Activated naive CD4-positive, alpha-beta T cell treated with anti-CD3 and anti-CD28 coated beads, Interleukin-2, amount 10 ng/mL, durations not matched to agents 7 days and 5 days (primary cell): ENCODE measurements around the gene UGT1A4.
"Not testable (repeated sequence)": the region's sequence is repeated elsewhere in the genome, so short reads cannot be mapped to it uniquely, and the experiment has no call there.

Source experiments
- CTCF ChIA-PET: fragments of 350-600 bp; sonication (Branson Sonifier 250); formaldehyde crosslinking; loops from one replicate; lab custom pipeline; 2021; ENCODE audit warnings: antibody characterized with exemption; lab: Charles Lee
- DNase-seq: peaks from one replicate; pipeline ENCODE4 v3.0.0-alpha.2; 2020
- H3K27ac Mint-ChIP-seq: one replicate; pipeline ENCODE4 v1.8.0; 2021; ENCODE audit warnings: mild to moderate bottlenecking, moderate library complexity, mixed read lengths
- H3K27me3 Mint-ChIP-seq: one replicate; pipeline ENCODE4 v1.8.0; 2021; ENCODE audit warnings: mild to moderate bottlenecking, mixed read lengths
- H3K36me3 Mint-ChIP-seq: one replicate; pipeline ENCODE4 v1.8.0; 2021; ENCODE audit warnings: mixed read lengths
- H3K4me1 Mint-ChIP-seq: one replicate; pipeline ENCODE4 v1.8.0; 2021; ENCODE audit warnings: mixed read lengths
- H3K4me3 Mint-ChIP-seq: one replicate; pipeline ENCODE4 v1.8.0; 2021; ENCODE audit warnings: mild to moderate bottlenecking, moderate library complexity, mixed read lengths
- H3K9me3 Mint-ChIP-seq: one replicate; pipeline ENCODE4 v1.8.0; 2021; ENCODE audit warnings: mixed read lengths

Gene UGT1A4

DNA sequence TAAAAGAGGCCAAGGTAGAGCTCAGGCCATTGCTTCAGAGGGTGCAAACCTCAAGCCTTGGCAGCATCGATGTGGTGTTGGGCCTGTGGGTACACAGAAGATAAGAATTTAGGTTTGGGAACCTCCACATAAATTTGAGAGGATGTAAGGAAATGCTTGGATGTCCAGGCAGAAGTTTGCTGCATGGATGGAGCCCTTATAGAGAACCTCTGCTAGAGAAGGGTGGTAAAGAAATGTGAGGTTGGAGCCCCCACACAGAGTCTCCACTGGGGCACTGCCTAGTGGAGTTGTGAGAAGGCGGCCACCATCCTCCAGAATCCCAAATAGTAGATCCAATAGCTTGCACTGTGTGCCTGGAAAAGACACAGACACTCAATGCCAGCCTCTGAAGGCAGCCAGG, 32.2 kb downstream of the UGT1A4 start:
- H3K27ac Mint-ChIP-seq, H3K4me1 Mint-ChIP-seq, CTCF ChIA-PET: not testable (repeated sequence)

DNA sequence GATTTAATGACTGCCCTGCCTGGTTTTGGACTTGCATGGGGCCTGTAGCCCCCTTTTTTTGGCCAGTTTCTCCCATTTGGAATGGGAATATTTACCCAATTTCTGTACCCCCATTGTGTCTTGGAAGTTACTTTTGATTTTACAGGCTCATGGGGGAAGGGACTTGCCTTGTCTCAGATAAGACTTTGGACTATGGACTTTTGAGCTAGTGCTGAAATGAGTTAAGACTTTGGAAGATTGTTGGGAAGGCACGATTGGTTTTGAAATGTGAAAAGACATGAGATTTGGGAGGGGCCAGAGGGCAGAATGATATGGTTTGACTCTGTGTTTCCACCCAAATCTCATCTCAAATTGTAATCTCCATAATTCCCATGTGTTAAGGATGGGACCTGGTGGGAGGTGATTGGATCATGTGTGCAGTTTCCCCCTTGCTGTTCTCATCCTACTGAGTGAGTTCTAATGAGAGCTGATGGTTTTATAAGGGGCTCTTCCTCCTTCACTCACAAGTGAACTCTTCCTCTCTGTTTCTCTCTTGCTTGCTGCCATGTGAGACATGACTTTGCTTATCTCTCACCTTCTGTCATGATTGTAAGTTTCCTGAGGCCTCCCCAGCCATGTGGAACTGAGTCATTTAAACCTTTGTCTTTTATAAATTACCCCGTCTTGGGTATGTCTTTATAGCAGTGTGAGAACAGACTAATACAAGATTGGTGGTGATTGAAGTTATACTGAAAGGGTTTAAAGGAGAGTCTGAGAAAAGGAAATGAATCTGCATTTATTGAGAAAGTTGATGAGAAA, 32.9 kb downstream of the UGT1A4 start:
- CTCF ChIA-PET, H3K36me3 Mint-ChIP-seq, H3K27ac Mint-ChIP-seq, H3K27me3 Mint-ChIP-seq, DNase-seq, H3K4me3 Mint-ChIP-seq, H3K4me1 Mint-ChIP-seq: not testable (repeated sequence)
- peaks cover 15% of the 10 kb centered on the region for H3K9me3 Mint-ChIP-seq

More for the DNA sequence above, 32.2 kb downstream of the UGT1A4 start:
- H3K9me3 Mint-ChIP-seq = peaks cover 15% of the 10 kb centered on the region
- not testable (repeated sequence) for H3K4me3 Mint-ChIP-seq, DNase-seq, H3K36me3 Mint-ChIP-seq
- H3K27me3 Mint-ChIP-seq = peaks cover 10% of the 10 kb centered on the region

GRCh38 chr2:233754872-233755611, 36.5 kb downstream of the UGT1A4 start:
- Mint-ChIP-seq H3K9me3 (peaks cover 9% of the 10 kb centered on the region), H3K4me3 (no peak overlapping the region), H3K27me3 (peaks cover 5% of the 10 kb centered on the region), H3K27ac (no peak overlapping the region), H3K36me3 (no peaks in the 10 kb centered on the region), H3K4me1 (no peaks in the 10 kb centered on the region)
- DNase-seq = no peak
- CTCF ChIA-PET = no interaction called here

DNA sequence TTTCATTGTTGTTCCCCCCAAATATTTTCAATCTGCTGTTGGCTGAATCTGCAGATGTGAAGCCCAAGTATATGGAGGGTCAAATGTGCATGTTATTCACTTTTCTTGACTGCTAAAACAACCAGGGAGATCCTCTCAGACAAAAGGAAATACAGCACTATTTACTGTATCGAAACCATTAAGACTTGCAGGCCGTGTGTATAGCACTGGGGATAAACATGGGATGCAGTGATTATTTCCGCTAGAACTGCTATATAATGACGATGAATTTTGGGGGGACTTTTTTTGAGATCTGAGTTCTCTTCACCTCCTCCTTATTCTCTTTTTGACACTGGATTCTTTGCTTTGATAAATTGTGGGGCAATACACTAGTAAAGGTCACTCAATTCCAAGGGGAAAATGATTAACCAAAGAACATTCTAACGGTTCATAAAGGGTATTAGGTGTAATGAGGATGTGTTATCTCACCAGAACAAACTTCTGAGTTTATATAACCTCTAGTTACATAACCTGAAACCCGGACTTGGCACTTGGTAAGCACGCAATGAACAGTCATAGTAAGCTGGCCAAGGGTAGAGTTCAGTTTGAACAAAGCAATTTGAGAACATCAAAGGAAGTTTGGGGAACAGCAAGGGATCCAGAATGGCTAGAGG, 38.0 kb downstream of the UGT1A4 start:
- no peaks in the 10 kb centered on the region for H3K4me1 Mint-ChIP-seq
- CTCF ChIA-PET = no interaction called here
- no peak overlapping the region for H3K27ac Mint-ChIP-seq
- H3K4me3 Mint-ChIP-seq = no peak overlapping the region
- H3K36me3 Mint-ChIP-seq = no peaks in the 10 kb centered on the region
- peaks cover 3% of the 10 kb centered on the region for H3K27me3 Mint-ChIP-seq
- H3K9me3 Mint-ChIP-seq = peaks cover 1% of the 10 kb centered on the region
- no peak for DNase-seq

DNA sequence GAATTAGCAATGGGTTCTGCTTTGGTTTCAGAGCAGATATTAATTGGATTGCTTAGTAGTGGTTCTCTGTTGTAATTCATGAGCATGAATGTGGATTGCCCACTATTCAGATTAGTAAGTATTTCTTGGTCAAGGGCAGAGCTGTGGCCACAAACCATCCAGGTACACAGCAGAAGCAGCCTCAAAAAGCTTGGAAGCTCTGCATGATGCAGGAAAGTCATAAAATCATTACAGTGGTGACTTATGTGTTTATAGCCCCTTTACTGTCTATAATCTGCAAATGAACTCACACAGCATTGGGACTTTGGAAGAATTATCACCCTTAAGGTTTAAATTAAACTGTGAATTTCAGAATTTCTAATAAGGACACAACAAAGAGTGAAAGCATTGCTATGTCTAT, 39.6 kb downstream of the UGT1A4 start:
- no peak for DNase-seq
- no peaks in the 10 kb centered on the region for H3K9me3 Mint-ChIP-seq
- H3K27ac Mint-ChIP-seq = no peak overlapping the region
- no peaks in the 10 kb centered on the region for H3K27me3 Mint-ChIP-seq
- CTCF ChIA-PET = no interaction called here
- no peak overlapping the region for H3K4me3 Mint-ChIP-seq
- no peaks in the 10 kb centered on the region for H3K36me3 Mint-ChIP-seq
- H3K4me1 Mint-ChIP-seq = no peaks in the 10 kb centered on the region

- Mint-ChIP-seq H3K4me3 (no peak overlapping the region), H3K27me3 (peaks cover 4% of the 10 kb centered on the region), H3K36me3 (no peaks in the 10 kb centered on the region), H3K4me1 (no peaks in the 10 kb centered on the region), H3K27ac (no peak overlapping the region), H3K9me3 (no peaks in the 10 kb centered on the region)
- DNase-seq = no peak
- CTCF ChIA-PET = no interaction called here
Measured at GRCh38 chr2:233758849-233759248, 40.3 kb downstream of the UGT1A4 start.

GRCh38 chr2:233760043-233760442, 41.5 kb downstream of the UGT1A4 start, which contains the start of gene UGT1A1:
TSS of gene UGT1A1 (plus strand) at chr2:233760270. CDS start at chr2:233760288, 18 bp downstream.
- no peak for DNase-seq
- H3K27me3 Mint-ChIP-seq = peaks cover 15% of the 10 kb centered on the region
- CTCF ChIA-PET = no interaction called here
- H3K27ac Mint-ChIP-seq = no peak within 1 kb of the TSS
- H3K36me3 Mint-ChIP-seq = no peaks in the 10 kb centered on the region
- H3K4me1 Mint-ChIP-seq = no peaks in the 10 kb centered on the region
- no peaks in the 10 kb centered on the region for H3K9me3 Mint-ChIP-seq
- no peak within 1 kb of the TSS for H3K4me3 Mint-ChIP-seq

- CTCF ChIA-PET = no interaction called here
- no peaks in the 10 kb centered on the region for H3K9me3 Mint-ChIP-seq
- DNase-seq = no peak
- H3K27me3 Mint-ChIP-seq = peaks cover 15% of the 10 kb centered on the region
- no peaks in the 10 kb centered on the region for H3K4me1 Mint-ChIP-seq
- H3K4me3 Mint-ChIP-seq = no peak overlapping the region
- no peaks in the 10 kb centered on the region for H3K36me3 Mint-ChIP-seq
- H3K27ac Mint-ChIP-seq = no peak overlapping the region
Measured at GRCh38 chr2:233761040-233761769, 42.7 kb downstream of the UGT1A4 start.

DNA sequence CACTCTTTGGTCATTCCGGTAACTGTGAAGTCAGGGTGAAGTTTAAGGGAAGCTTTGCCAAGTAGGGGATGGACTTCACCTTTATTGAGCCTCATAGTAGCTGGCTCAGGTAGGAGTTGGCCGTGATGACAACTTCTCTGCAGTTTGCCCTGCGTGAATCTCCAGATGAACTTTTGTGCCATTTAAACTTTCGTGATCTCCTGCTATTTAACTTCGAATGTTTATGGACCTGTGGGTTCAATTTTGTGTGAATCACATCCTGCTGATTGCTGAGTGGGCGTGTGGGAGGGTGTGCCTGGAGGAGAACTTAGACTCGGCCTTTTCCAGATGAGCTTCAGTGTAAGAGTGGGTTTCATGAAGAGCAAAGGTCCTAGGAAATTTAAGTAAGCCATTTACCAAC, 45.7 kb downstream of the UGT1A4 start:
- H3K9me3 Mint-ChIP-seq = no peaks in the 10 kb centered on the region
- H3K36me3 Mint-ChIP-seq = no peaks in the 10 kb centered on the region
- peaks cover 15% of the 10 kb centered on the region for H3K27me3 Mint-ChIP-seq
- no peaks in the 10 kb centered on the region for H3K4me1 Mint-ChIP-seq
- CTCF ChIA-PET = no interaction called here
- DNase-seq = no peak
- H3K4me3 Mint-ChIP-seq = no peak overlapping the region
- H3K27ac Mint-ChIP-seq = no peak overlapping the region

DNA sequence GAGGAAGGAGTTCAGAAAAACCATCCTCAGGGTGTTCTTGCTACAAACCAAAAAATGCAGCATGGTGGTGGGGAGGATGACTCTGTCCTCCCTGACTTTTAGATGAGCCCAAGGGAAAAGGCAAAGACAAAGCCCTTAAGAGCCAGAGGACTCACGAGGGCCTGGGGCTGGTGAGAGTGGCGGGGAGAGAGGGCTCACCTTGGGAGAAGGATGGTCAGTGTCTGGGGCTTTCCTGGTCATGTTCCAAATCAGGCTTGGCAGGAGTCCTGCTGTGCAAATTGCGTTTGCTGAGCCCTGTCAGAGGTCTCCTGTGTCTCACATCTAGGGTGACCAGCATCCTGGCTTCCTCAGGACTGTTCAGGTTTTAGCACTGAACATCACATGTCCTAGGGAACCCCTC, 46.2 kb downstream of the UGT1A4 start:
- peaks cover 15% of the 10 kb centered on the region for H3K27me3 Mint-ChIP-seq
- no peak overlapping the region for H3K27ac Mint-ChIP-seq
- no peak overlapping the region for H3K4me3 Mint-ChIP-seq
- H3K36me3 Mint-ChIP-seq = no peaks in the 10 kb centered on the region
- H3K4me1 Mint-ChIP-seq = no peaks in the 10 kb centered on the region
- DNase-seq = no peak
- CTCF ChIA-PET = no interaction called here
- H3K9me3 Mint-ChIP-seq = no peaks in the 10 kb centered on the region

- CTCF ChIA-PET = no interaction called here
Measured at GRCh38 chr2:233766416-233766815, 47.9 kb downstream of the UGT1A4 start.

GRCh38 chr2:233768076-233768475, 49.5 kb downstream of the UGT1A4 start:
- Mint-ChIP-seq H3K4me1 (no peaks in the 10 kb centered on the region), H3K27ac (no peak overlapping the region), H3K27me3 (peaks cover 20% of the 10 kb centered on the region), H3K4me3 (no peak overlapping the region), H3K36me3 (no peaks in the 10 kb centered on the region), H3K9me3 (no peaks in the 10 kb centered on the region)
- DNase-seq = no peak
- CTCF ChIA-PET = no interaction called here

More at GRCh38 chr2:233766416-233766815, 47.9 kb downstream of the UGT1A4 start:
- Mint-ChIP-seq H3K4me1 (no peaks in the 10 kb centered on the region), H3K36me3 (no peaks in the 10 kb centered on the region), H3K27ac (no peak overlapping the region), H3K27me3 (peaks cover 20% of the 10 kb centered on the region), H3K9me3 (no peaks in the 10 kb centered on the region), H3K4me3 (no peak overlapping the region)
- DNase-seq = no peak

GRCh38 chr2:233769260-233769659, 50.7 kb downstream of the UGT1A4 start:
- CTCF ChIA-PET = no interaction called here
- Mint-ChIP-seq H3K27me3 (peaks cover 13% of the 10 kb centered on the region), H3K27ac (no peak overlapping the region), H3K36me3 (no peaks in the 10 kb centered on the region), H3K4me1 (no peaks in the 10 kb centered on the region), H3K4me3 (no peak overlapping the region), H3K9me3 (no peaks in the 10 kb centered on the region)
- DNase-seq = no peak

DNA sequence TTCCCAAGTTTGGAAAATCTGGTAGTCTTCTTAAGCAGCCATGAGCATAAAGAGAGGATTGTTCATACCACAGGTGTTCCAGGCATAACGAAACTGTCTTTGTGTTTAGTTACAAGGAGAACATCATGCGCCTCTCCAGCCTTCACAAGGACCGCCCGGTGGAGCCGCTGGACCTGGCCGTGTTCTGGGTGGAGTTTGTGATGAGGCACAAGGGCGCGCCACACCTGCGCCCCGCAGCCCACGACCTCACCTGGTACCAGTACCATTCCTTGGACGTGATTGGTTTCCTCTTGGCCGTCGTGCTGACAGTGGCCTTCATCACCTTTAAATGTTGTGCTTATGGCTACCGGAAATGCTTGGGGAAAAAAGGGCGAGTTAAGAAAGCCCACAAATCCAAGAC, 53.6 kb downstream of the UGT1A4 start:
- Mint-ChIP-seq H3K36me3 (no peaks in the 10 kb centered on the region), H3K4me3 (no peak overlapping the region), H3K27ac (no peak overlapping the region), H3K27me3 (peaks cover 9% of the 10 kb centered on the region), H3K9me3 (peaks cover 4% of the 10 kb centered on the region), H3K4me1 (no peaks in the 10 kb centered on the region)
- CTCF ChIA-PET = no interaction called here
- DNase-seq = no peak
